SK-N-SH treated with all-trans-retinoic acid at 6 μM for 48 hours (cell line): ENCODE results near the gene IMPG2.

Experiments
- ATAC-seq: fragments of 200-7000 bp; cut with Tn5 transposase; 3 replicates; pipeline ENCODE4 v1.9.1; 2020; ENCODE audit warnings: mild to moderate bottlenecking, moderate library complexity
- ARNTL ChIP-seq: fragments of 450-650 bp; formaldehyde crosslinking; IDR thresholded peaks from 2 replicates; pipeline ENCODE4 v1.5.0; 2020; ENCODE audit warnings: low read depth, mild to moderate bottlenecking, moderate library complexity, borderline replicate concordance
- BACH2 ChIP-seq: fragments of 250-450 bp; sonication (Bioruptor Pico); IDR thresholded peaks from 2 replicates; pipeline ENCODE4 v1.9.0; 2021; ENCODE audit warnings: mild to moderate bottlenecking, borderline replicate concordance
- CSDC2 ChIP-seq: fragments of 250-450 bp; sonication (Bioruptor Pico); IDR thresholded peaks from 2 replicates; pipeline ENCODE4 v1.5.0; 2020; ENCODE audit warnings: mild to moderate bottlenecking, moderate library complexity
- GLIS3 ChIP-seq: fragments of 250-450 bp; sonication (Bioruptor Pico); IDR thresholded peaks from 2 replicates; pipeline ENCODE4 v1.5.0; 2020; ENCODE audit warnings: mild to moderate bottlenecking, moderate library complexity
- ISL1 ChIP-seq: fragments of 250-450 bp; sonication (Bioruptor Pico); IDR thresholded peaks from 2 replicates; pipeline ENCODE4 v2.1.2; 2022; ENCODE audit warnings: mild to moderate bottlenecking, moderate library complexity
- PPARA ChIP-seq: fragments of 250-450 bp; sonication (Bioruptor Pico); IDR thresholded peaks from 2 replicates; pipeline ENCODE4 v1.5.0; 2020; ENCODE audit warnings: mild to moderate bottlenecking, borderline replicate concordance
- RARB ChIP-seq: fragments of 250-450 bp; sonication (Bioruptor Pico); IDR thresholded peaks from 2 replicates; pipeline ENCODE4 v1.8.0; 2021; ENCODE audit warnings: mild to moderate bottlenecking, moderate library complexity
- TOX ChIP-seq: fragments of 250-450 bp; sonication (Bioruptor Pico); IDR thresholded peaks from 2 replicates; pipeline ENCODE4 v1.8.0; 2021; ENCODE audit warnings: mild to moderate bottlenecking, moderate library complexity, borderline replicate concordance
- ZC3H10 ChIP-seq: fragments of 250-450 bp; sonication (Bioruptor Pico); IDR thresholded peaks from 2 replicates; pipeline ENCODE4 v1.5.1; 2021; ENCODE audit warnings: mild to moderate bottlenecking, moderate library complexity
- ZFP3 ChIP-seq: fragments of 250-450 bp; sonication (Bioruptor Pico); IDR thresholded peaks from 2 replicates; pipeline ENCODE4 v1.5.0; 2020; ENCODE audit warnings: mild to moderate bottlenecking, moderate library complexity
- ZNF70 ChIP-seq: fragments of 450-650 bp; formaldehyde crosslinking; IDR thresholded peaks from 2 replicates; pipeline ENCODE4 v1.5.0; 2020; ENCODE audit warnings: mild to moderate bottlenecking, moderate library complexity
- ZNF8 ChIP-seq: fragments of 450-650 bp; formaldehyde crosslinking; IDR thresholded peaks from 2 replicates; pipeline ENCODE4 v1.5.0; 2020; ENCODE audit warnings: mild to moderate bottlenecking, moderate library complexity
- TF ChIP-seq, protein P1 (sequence below): fragments of 250-450 bp; sonication (Bioruptor Pico); IDR thresholded peaks from 2 replicates; pipeline ENCODE4 v1.8.0; 2021; ENCODE audit warnings: low read depth, mild to moderate bottlenecking, moderate library complexity, borderline replicate concordance
- TF ChIP-seq, protein P2 (sequence below): fragments of 250-450 bp; sonication (Bioruptor Pico); IDR thresholded peaks from 2 replicates; pipeline ENCODE4 v1.5.1; 2020; ENCODE audit warnings: low read depth, mild to moderate bottlenecking, moderate library complexity
- TF ChIP-seq, protein P3 (sequence below): fragments of 250-450 bp; sonication (Bioruptor Pico); IDR thresholded peaks from 2 replicates; pipeline ENCODE4 v1.5.1; 2021; ENCODE audit warnings: mild to moderate bottlenecking, moderate library complexity
- TF ChIP-seq, protein P4 (sequence below): fragments of 250-450 bp; sonication (Bioruptor Pico); IDR thresholded peaks from 2 replicates; pipeline ENCODE4 v1.5.0; 2020; ENCODE audit warnings: mild to moderate bottlenecking, moderate library complexity
- TF ChIP-seq, protein P5 (sequence below): fragments of 250-450 bp; sonication (Bioruptor Pico); IDR thresholded peaks from 2 replicates; pipeline ENCODE4 v1.8.0; 2020; ENCODE audit warnings: mild to moderate bottlenecking, moderate library complexity, borderline replicate concordance

The IMPG2 gene

DNA sequence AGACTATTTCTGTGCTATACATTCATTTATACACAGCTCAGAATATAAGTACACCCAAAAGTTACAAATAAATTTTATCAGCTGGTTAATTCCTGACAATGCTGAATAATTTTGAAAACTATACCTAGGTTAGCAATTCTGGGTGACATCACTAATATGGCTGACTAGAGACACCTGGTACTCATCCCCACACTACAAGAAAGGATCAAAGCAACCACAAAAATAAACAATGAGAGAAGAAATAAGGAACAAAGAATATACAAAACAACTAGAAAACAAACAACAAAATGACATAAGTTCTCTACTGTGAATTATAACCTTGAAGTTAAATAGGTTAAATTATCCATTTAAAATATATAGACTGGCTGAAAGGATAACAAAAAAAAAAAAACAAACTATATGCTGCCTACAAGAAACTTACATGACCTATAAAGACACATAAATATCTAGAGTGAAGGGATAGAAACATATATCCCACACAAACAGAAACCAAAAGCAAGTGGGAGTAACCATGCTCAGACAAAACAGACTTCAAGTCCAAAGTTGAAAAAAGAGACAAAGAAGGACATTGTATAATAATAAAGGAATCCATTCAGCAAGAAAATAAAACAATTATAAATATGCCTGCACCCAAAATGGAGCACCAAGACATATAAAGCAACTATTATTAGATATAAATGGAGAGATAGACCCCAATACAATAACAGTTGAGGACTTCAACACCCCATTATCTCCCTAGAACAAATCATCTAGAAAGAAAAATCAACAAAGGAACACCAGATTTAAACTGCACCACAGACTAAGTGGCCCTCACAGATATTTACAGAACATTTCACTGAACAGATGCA lies 57.8 kb downstream of the IMPG2 start (continued):
- TF ChIP-seq GLIS3 (no peak), TOX (CRISPR knock-in tag) (no peak), ARNTL (no peak), CSDC2 (CRISPR knock-in tag) (no peak)
- TF ChIP-seq, protein P1, sequence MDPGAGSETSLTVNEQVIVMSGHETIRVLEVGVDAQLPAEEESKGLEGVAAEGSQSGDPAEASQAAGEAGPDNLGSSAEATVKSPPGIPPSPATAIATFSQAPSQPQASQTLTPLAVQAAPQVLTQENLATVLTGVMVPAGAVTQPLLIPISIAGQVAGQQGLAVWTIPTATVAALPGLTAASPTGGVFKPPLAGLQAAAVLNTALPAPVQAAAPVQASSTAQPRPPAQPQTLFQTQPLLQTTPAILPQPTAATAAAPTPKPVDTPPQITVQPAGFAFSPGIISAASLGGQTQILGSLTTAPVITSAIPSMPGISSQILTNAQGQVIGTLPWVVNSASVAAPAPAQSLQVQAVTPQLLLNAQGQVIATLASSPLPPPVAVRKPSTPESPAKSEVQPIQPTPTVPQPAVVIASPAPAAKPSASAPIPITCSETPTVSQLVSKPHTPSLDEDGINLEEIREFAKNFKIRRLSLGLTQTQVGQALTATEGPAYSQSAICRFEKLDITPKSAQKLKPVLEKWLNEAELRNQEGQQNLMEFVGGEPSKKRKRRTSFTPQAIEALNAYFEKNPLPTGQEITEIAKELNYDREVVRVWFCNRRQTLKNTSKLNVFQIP (CRISPR knock-in tag) = no peak
- TF ChIP-seq, protein P2, sequence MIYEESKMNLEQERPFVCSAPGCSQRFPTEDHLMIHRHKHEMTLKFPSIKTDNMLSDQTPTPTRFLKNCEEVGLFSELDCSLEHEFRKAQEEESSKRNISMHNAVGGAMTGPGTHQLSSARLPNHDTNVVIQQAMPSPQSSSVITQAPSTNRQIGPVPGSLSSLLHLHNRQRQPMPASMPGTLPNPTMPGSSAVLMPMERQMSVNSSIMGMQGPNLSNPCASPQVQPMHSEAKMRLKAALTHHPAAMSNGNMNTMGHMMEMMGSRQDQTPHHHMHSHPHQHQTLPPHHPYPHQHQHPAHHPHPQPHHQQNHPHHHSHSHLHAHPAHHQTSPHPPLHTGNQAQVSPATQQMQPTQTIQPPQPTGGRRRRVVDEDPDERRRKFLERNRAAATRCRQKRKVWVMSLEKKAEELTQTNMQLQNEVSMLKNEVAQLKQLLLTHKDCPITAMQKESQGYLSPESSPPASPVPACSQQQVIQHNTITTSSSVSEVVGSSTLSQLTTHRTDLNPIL = no peak

DNA sequence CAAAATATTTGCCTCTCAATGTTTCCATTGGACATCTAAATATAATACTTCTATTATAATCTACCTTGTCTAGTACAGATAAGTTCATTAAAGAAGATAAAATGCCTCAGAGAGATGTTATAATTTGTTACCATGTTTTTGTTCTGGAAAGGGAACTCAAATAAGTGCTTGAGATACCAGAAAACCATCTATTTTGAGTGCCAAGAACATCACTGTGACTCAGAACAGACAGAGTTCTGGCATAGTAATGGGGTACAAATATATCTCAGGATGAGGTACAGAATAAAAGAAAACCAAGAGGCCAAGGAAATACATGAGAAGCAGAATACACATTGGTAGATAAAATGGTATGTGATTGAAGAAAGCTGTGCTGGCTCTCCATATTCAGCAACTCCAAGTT lies 58.9 kb downstream of the IMPG2 start:
- no peak for ATAC-seq
- TF ChIP-seq, protein P2 = no peak
- TF ChIP-seq ZFP3 (CRISPR knock-in tag) = no peak
- no peak for TF ChIP-seq RARB (CRISPR knock-in tag)
- peak; percentile 62 for TF ChIP-seq ISL1 (CRISPR knock-in tag)
- TF ChIP-seq ZNF8 (CRISPR knock-in tag) = no peak
- no peak for TF ChIP-seq ARNTL

DNA sequence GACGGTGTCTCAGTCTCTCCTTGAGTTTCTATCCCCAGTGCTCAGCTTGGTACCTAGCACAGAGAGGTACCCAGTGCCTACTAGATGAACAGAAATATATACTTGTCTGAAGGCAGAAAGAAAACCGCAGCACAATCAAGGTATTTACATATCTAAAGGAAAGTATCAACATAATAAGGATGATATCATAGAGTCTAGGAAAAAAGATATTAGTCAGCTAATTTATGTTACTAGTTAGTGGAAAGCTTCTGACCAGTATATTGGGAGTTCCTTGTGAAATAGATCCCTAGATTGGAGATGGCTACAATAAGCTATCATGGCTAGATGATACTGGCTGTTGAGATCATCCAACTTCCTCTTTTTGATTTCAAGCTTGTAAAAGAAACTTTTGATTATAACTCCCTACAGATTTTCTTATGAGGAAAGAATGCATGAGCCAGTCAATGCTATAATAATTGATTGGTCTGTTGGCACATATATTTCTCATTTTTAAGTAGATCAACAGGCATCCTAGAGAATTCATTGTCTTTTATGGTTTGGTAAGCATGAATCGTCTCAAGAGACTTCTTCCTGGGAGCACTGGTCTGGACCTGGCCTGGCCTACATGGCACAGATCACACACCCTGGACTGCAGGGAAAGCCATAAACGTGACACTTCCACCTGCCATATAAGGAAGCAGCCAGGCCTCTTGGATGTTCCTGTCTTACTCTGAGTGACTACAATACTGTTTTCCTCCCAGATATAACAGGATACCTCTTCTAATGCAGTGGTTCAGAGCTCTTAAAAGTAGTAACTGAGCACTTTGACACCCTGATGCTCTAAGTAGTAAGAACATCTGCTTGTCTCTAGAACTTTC lies 60.7 kb downstream of the IMPG2 start:
- TF ChIP-seq, protein P3, sequence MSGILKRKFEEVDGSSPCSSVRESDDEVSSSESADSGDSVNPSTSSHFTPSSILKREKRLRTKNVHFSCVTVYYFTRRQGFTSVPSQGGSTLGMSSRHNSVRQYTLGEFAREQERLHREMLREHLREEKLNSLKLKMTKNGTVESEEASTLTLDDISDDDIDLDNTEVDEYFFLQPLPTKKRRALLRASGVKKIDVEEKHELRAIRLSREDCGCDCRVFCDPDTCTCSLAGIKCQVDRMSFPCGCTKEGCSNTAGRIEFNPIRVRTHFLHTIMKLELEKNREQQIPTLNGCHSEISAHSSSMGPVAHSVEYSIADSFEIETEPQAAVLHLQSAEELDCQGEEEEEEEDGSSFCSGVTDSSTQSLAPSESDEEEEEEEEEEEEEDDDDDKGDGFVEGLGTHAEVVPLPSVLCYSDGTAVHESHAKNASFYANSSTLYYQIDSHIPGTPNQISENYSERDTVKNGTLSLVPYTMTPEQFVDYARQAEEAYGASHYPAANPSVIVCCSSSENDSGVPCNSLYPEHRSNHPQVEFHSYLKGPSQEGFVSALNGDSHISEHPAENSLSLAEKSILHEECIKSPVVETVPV (CRISPR knock-in tag) = no peak
- TF ChIP-seq PPARA (CRISPR knock-in tag) = no peak
- no peak for TF ChIP-seq CSDC2 (CRISPR knock-in tag)
- TF ChIP-seq BACH2 (CRISPR knock-in tag) = no peak
- TF ChIP-seq, protein P1 (CRISPR knock-in tag) = no peak
- no peak for ATAC-seq

DNA sequence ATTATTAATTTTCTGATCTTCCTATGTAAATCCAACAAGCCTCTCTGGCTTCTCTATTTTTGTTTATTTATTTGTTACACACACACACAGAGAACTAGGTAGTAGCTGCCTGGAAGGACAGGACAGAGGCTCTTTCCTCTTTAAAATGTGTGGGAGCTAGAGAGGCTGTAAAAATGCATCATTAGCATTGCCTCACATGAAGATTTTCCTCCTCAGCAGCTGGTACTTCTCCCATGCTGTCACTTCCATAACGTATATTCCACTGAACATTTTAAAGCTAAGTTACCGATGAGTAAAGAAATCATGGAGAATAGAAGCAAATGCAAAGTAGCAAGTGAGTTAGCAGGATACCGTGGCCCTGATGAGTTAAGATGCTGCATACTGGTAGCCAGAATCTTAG lies 63.9 kb downstream of the IMPG2 start:
- no peak for ATAC-seq
- TF ChIP-seq, protein P4, sequence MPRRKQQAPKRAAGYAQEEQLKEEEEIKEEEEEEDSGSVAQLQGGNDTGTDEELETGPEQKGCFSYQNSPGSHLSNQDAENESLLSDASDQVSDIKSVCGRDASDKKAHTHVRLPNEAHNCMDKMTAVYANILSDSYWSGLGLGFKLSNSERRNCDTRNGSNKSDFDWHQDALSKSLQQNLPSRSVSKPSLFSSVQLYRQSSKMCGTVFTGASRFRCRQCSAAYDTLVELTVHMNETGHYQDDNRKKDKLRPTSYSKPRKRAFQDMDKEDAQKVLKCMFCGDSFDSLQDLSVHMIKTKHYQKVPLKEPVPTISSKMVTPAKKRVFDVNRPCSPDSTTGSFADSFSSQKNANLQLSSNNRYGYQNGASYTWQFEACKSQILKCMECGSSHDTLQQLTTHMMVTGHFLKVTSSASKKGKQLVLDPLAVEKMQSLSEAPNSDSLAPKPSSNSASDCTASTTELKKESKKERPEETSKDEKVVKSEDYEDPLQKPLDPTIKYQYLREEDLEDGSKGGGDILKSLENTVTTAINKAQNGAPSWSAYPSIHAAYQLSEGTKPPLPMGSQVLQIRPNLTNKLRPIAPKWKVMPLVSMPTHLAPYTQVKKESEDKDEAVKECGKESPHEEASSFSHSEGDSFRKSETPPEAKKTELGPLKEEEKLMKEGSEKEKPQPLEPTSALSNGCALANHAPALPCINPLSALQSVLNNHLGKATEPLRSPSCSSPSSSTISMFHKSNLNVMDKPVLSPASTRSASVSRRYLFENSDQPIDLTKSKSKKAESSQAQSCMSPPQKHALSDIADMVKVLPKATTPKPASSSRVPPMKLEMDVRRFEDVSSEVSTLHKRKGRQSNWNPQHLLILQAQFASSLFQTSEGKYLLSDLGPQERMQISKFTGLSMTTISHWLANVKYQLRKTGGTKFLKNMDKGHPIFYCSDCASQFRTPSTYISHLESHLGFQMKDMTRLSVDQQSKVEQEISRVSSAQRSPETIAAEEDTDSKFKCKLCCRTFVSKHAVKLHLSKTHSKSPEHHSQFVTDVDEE (CRISPR knock-in tag) = no peak
- no peak for TF ChIP-seq TOX (CRISPR knock-in tag)
- TF ChIP-seq, protein P2 = no peak
- no peak for TF ChIP-seq RARB (CRISPR knock-in tag)
- TF ChIP-seq ZNF8 (CRISPR knock-in tag) = no peak
- no peak for TF ChIP-seq ZNF70 (CRISPR knock-in tag)
- TF ChIP-seq ZC3H10 (CRISPR knock-in tag) = no peak
- TF ChIP-seq ISL1 (CRISPR knock-in tag) = no peak
- TF ChIP-seq, protein P3 (CRISPR knock-in tag) = no peak
- TF ChIP-seq, protein P5, sequence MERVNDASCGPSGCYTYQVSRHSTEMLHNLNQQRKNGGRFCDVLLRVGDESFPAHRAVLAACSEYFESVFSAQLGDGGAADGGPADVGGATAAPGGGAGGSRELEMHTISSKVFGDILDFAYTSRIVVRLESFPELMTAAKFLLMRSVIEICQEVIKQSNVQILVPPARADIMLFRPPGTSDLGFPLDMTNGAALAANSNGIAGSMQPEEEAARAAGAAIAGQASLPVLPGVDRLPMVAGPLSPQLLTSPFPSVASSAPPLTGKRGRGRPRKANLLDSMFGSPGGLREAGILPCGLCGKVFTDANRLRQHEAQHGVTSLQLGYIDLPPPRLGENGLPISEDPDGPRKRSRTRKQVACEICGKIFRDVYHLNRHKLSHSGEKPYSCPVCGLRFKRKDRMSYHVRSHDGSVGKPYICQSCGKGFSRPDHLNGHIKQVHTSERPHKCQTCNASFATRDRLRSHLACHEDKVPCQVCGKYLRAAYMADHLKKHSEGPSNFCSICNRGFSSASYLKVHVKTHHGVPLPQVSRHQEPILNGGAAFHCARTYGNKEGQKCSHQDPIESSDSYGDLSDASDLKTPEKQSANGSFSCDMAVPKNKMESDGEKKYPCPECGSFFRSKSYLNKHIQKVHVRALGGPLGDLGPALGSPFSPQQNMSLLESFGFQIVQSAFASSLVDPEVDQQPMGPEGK (CRISPR knock-in tag) = no peak
- TF ChIP-seq CSDC2 (CRISPR knock-in tag) = no peak
